GM19455 (cell line): ENCODE data around the gene CACNA1A.
"Not testable (repeated sequence)": the region's sequence is repeated elsewhere in the genome, so short reads cannot be mapped to it uniquely, and the experiment has no call there.

ENCODE experiments used
- ATAC-seq: cut with Tn5 transposase; IDR thresholded peaks from one replicate; pipeline ENCODE4 v1.9.1; 2021; ENCODE audit not compliant: unreplicated experiment

Gene CACNA1A

DNA sequence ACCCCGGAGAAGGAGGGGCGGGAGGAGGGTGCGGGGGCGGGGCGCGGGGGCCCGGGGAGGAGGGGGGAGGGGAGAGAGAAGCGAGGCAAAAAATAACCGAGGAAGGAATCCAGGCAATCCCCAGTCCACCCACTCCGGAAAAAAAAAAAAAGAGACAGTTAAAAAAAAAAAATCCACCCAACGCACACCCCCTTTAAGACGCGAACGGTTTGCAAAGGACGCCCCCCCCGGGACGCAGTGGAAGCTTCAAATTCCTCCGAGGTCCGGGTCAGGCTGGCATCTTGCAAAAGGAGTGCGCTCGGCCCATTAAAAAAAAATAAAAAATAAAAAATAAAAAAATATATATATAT is at the start of gene CACNA1A:
Gene CACNA1A (minus strand): TSS at position 9 of the 350 bp plus-strand sequence. CDS start 255 bp downstream, outside the sequence.
- no peak for ATAC-seq

GRCh38 chr19:13554506-13555240 is 48.4 kb upstream of the CACNA1A start:
- no peak for ATAC-seq

DNA sequence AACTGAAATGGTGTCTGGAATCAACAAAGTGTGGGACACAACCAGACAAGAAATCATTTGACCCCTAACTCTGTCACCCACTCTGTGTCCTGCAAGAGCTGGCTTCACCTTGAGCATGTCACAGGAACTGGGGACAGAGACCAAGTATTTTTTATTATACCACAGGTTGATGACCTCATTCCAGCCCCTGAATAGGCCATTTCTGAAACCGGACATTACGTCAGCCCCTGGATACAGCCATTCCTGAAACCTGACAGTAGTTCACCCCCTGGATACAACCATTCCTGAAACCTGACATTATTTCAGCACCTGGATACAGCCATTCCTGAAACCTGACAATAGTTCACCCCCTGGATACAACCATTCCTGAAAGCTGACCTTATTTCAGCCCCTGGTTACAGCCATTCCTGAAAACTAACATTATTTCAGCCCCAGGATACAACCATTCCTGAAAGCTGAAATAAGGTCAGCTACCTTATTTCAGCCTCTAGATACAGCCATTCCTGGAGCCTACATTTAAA is 47.7 kb upstream of the CACNA1A start:
- ATAC-seq = no peak

DNA sequence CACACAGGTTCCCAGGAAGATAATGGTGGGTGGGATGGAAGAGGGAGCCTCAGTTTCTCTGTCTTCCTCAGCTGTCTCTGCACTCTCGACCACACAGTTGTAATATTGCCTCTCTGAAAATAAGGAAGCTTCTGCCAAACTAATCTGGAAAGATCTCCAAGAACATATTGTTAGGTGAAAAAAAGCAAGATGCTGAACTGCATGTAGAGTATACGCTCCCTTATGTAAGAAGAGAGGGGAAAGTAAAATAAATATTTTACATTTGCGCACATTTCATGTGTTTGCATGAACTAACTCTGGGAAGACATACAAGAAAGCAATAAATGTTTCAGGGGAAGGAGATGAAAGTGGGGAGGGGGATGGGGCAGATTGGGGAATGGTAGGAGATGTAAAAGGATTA is 41.9 kb upstream of the CACNA1A start:
- no peak for ATAC-seq

DNA sequence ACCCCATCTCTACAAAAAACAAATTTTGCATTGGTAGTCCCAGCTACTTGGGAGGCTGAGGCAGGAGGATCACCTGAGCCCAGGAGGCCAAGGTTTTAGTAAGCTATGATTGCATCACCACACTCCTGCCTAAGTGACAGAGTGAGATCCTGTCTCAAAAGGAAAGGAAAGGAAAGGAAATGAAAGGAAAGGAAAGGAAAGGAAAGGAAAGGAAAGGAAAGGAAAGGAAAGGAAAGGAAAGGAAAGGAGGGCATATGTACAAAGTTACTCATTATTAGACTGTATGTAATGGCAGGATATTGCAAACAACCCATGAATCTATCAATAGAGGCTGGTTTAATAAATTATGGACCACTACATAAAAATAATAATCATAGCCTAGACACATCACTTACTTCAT is 40.8 kb upstream of the CACNA1A start:
- no peak for ATAC-seq

DNA sequence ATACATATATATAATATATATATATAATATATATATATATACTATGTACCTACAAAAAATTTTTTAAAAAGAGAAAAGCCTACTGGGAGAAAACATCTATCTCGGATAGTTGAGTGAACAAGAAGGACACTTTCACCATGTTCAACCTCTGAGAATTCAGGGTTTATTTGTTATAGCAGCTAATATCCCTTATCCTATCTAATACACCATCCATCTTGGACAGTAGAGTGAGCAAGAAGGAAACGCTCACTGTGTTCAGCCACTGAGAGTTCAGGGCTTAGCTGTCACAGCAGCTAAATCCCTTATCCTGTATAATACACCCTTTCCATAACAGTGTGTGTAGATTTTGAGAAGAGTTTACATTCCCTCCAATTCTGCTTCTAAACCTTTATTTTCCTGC is 38.1 kb upstream of the CACNA1A start:
- ATAC-seq = no peak

DNA sequence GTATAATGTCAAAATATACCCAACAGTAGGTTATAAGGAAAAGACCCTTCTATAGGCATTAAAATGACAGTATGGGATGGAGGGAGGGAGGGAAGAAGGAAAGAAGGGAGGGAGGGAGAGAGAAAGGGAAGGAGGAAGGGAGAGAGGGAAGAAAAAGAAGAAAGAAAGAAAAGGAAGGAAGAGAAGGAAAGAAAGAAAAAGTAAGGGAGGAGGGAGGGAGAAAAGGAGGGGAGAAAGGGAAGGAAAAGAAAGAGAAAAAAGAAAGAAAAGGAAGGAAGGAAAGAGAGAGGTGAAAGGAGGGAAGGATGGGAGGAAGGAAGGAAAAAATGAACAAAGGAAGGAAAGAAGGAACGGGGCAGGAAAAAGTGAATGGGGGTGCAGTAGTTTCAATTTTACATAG is 35.3 kb upstream of the CACNA1A start:
- no peak for ATAC-seq

GRCh38 chr19:13539332-13539731 is 33.1 kb upstream of the CACNA1A start:
- no peak for ATAC-seq

DNA sequence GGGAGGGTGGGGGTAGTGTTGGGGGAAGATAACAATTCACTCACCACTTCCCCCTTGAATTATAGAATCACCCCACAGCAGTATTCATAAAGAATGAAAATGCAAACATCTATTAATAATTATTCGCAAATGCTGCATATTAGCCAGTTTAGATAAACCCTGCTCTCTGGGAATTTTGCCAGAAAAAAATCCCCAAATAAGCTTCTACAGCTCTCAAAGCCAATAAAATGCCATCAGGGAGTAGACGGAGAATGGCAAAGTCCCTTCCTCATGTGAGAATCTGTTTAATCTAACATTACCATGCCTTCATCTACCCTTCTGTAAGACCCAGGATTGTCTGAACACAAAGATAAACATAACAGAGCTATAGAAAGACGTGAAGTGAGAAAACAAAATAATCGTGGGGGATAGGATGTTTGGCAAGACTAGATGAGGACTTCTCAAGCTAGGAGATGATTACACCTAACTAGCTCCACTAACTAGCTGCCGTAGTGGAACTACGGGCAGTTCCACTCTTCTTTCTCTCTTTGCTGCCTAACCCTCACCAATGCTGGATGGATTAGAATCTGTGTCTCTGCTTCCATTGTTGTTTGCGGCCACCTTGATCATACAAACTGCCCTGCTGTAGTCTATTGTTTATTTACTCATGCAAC is 32.4 kb upstream of the CACNA1A start:
- no peak for ATAC-seq

GRCh38 chr19:13537454-13537853 is 31.2 kb upstream of the CACNA1A start:
- no peak for ATAC-seq

- no peak for ATAC-seq
These were observed 24.4 kb upstream of the CACNA1A start for GRCh38 chr19:13530720-13531119.

GRCh38 chr19:13529721-13530120 is 23.4 kb upstream of the CACNA1A start:
- not testable (repeated sequence) for ATAC-seq

GRCh38 chr19:13526552-13526951 is 20.3 kb upstream of the CACNA1A start:
- no peak for ATAC-seq

DNA sequence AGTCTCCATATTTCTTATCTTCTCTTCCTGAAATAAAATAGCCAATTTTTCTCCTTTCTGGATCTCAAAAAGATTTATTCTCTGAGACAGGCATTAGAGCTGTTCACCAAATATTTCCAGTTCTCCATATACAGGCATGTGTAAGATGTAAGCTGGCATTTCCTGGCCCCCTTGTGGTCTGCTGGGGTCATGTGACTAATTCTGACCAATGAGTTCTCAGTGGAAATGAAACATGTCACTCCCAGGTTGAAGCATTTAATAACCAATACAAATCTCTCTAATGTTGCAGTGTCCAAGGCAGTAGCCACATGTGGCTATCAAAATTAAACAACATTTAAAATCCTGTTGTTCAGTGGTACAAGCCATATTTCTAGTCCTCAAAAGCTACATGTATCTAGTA is 14.8 kb upstream of the CACNA1A start:
- ATAC-seq = no peak

- no peak for ATAC-seq
These were observed 5.7 kb upstream of the CACNA1A start for GRCh38 chr19:13511947-13512346.

- ATAC-seq = no peak
These were observed 853 bp upstream of the CACNA1A start for GRCh38 chr19:13507053-13507611.

DNA sequence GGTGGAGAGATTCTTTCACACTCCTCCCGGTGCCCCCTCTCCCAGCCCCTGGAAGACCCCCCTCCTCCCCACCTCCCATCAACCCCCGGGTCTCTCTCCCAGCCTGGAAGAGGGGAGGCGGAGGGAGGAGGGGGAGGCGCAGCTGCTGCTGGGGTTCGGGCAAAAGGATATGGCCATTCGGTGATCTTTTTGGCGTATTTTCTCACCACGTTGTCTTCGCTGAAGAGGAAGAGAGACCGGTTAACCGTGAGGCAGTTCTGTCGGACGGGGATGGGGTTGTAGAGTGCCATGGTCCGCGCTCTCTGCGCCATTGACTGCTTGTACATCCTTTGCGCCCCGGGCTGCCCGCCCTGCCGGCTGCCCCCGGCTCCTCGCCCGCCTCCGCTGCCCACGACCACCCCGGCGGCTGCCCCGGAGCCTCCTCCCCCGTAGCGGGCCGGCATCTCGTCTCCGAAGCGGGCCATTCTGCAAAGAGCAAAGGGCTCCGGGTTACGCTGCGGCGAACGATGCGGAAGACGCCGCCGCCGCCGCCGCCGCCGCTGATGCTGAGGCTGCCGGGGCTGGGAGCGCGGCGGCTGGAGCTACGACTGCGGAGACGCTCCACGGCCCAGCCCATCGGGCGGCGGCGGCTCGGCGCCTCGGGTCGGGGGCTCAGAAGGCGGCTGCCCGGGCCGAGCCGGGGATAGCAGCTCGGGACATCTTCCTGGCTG is 363 bp downstream of the CACNA1A start:
- no peak for ATAC-seq

DNA sequence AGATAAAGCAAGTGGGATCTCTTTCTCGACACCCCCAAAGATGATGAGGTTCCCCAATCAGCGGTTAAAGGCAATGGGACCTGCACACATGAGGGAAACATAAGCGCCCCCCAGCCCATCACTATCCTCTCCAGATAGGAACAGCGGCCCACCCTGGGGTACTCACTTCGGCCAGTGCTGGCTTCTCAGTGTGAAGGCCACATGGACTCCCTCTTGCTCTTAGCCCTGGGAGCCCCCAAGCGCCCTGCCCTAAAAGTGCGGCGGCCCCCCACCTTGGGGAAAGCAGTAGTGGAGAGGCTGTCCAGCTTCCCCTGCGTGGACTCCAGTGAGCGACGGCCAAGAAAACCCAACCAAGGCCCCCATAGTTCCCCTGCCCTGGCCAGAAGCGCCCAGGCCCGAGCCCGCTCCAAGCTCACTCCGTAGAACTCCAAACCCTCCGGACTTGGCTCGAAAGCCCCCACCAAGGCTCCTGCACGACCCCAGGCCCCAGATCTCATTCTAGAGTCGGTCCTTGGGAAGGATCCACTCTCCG is 1.0 kb downstream of the CACNA1A start:
- ATAC-seq = no peak

DNA sequence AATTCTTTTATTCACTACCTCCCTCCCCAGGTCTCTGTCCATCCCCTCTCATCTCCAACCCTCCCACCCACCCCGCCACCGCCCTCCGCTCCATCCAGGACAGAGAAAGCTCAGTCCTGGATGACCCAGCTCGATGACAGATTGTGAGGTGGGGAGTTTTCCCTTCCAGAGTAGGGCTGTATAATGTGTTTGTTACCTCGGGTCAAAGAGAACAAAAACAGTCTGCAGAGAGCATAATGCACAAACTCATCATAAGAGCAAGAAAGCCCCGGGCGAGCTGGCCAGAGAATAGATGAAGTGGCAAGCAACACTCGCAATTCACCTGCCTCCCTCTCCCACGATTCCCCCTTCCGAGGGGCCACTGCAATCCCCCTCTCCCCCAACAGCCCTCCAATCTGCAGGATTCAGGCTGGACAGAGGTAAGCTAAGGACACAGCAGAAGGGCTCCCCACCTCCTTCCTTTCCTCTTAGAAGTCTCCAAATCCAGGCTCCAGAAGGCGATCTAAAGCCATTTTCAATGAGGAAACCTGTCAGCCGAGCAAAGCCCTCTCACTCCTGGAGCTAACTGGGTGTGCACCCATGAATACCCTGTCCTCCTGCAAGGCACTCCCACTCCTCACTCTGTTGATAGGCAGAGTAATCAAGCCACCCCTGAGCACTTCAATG is 2.6 kb downstream of the CACNA1A start:
- no peak for ATAC-seq

- no peak for ATAC-seq
These were observed 4.0 kb downstream of the CACNA1A start for GRCh38 chr19:13502231-13502630.

DNA sequence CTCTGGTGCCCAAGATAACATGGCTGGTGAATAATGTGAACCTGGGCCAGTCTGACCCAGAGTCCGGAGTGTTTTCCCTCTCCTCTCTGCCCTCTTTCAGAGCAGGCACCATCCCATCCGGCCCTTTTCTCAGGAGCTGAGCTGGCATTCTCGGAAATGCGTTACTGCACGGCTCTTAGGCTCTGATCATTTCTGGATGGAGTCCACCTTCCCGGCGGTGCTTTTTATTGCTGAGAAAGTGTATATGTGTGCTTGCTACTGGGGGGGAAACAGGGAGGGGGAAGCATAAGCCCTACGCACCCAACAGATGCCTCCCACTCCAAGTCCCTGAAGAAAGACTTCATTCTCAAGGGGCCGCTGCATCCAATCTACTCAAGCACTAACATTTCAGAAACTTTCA is 6.6 kb downstream of the CACNA1A start:
- no peak for ATAC-seq
